Omental fat pad (tissue), 4 donors: ENCODE data around the gene MCAT. TPM values are rescaled to one million over a fixed set of nuclear protein-coding genes. Genes with fewer than 3 reads are reported as not detected.
"Not testable (repeated sequence)": the region's sequence is repeated elsewhere in the genome, so short reads cannot be mapped to it uniquely, and the experiment has no call there.

Experiments
- ATAC-seq: fragments of 150-250 bp; one replicate; pipeline ENCODE4 v1.9.1; 2016; ENCODE audit warnings: mild to moderate bottlenecking, moderate library complexity; ENCODE audit not compliant: low FRiP score
- DNase-seq: peaks from one replicate; pipeline ENCODE4 v3.0.0-alpha.2; 2019; ENCODE audit warnings: low spot score
- CTCF ChIP-seq, 3 donors: fragments of 450-650 bp; IDR thresholded peaks; one replicate each; pipeline ENCODE4 v1.5.1; 2016 to 2017; ENCODE audit warnings: antibody characterized with exemption in 3 of 3, mild to moderate bottlenecking in 3 of 3, moderate library complexity in 2 of 3
- total RNA-seq, 4 donors: library from RNA; depleted of rRNA; stranded (reverse); fragments of >200 nt; gene quantifications; one replicate each; pipeline ENCODE4 v1.1.0, GENCODE V29; 2016

MCAT gene
- total RNA-seq, 4 donors from 2014 or later, result 19.3 to 28.6 (median 25.2) TPM

DNA sequence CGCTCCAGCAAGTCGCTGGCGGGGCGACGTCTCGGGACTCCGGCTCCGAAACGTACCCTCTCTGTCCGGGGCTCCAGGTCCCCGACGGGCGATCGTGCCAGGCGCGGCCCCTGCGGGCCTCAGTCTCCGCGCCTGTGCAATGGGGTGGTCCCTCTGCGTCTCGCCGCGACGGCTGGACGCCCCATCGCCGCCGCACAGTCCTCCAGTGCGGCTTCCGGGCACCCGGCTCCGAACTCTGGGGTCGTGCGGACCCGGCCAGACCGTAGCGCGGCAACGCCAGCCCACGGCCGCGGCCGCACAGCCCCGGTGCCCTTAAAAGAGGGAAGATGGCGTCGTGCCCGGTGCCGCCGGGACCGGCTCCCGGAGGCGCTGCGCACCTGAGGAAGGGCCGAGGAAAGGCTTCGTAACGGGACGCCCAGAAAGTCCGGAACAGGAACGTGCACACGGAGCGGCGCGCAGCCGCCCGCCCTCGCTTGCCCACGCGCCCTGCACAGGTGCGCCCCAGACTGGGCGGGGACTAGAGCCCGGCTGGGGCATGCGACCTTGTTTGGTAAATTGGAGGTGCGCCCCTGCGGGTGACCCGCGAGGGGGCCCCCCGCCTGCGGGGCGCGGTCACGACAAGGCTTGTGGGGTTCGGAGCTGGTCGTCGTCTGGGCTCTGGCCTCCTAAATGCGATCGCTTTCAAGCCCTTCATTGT, 32.1 kb downstream of the MCAT start:
- no peak for TF ChIP-seq CTCF (IDR thresholded peaks at IDR 0.05)
- ATAC-seq (no peak), DNase-seq (no peak)

GRCh38 chr22:43110444-43110926, 32.7 kb downstream of the MCAT start, which contains the start of gene BIK:
Gene BIK, plus strand, starts transcription at chr22:43110750. Its CDS starts 13,273 bp downstream, at chr22:43124023.
- ATAC-seq (peak; percentile 40), DNase-seq (no peak)
- TF ChIP-seq CTCF (IDR thresholded peaks at IDR 0.05), result no peak

DNA sequence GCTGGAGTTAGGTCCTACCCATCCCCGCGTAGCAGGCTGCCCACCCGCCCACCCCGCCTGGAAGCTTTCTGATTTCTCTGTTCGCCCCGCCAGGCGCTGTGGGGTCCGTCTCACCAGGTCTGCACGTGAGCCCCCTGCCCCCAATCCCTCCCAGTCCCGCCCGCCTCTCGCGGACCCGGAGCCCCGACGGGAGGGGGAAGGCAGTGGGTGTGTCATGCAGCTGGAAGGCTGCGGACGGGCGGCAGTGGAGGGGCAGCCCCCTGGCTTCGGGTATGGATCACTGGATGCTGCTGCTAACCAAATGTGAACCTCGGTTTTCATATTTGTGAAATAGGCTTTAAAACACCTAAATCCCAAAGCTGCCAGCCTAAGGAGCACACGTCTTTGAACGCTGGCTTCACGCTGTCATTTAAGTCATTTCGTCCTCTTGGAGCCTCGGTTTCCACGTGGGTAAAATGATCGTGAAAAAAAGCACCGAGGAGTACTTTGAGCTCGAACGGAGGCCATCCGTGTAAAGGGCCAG, 33.2 kb downstream of the MCAT start:
- TF ChIP-seq CTCF (IDR thresholded peaks at IDR 0.05), result no peak
- DNase-seq (no peak), ATAC-seq (no peak)

- DNase-seq, result no peak
- TF ChIP-seq CTCF (IDR thresholded peaks at IDR 0.05), result no peak
- no peak for ATAC-seq
Observed at GRCh38 chr22:43109511-43109910, 33.7 kb downstream of the MCAT start.

DNA sequence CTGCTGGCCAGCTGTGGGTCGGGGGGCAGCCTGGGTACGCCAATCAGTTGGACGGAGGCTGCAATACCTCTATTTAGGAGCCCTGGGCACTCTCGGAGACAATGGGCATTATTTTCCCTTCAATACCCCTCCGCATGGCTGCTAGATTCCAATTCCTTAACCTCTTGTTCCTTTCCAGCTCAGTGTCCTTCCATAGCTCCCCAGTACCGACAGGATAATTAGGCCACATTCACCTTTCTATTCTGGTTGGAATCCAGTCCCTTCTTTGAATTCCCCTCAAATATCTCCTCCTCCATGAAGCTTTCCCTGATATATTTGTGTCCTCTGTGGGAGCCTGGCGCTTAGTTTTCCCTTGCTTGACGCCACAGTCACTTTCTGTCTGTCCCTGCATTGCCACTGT, 36.9 kb downstream of the MCAT start:
- ATAC-seq (no peak), DNase-seq (no peak)
- TF ChIP-seq CTCF (IDR thresholded peaks at IDR 0.05), result no peak

DNA sequence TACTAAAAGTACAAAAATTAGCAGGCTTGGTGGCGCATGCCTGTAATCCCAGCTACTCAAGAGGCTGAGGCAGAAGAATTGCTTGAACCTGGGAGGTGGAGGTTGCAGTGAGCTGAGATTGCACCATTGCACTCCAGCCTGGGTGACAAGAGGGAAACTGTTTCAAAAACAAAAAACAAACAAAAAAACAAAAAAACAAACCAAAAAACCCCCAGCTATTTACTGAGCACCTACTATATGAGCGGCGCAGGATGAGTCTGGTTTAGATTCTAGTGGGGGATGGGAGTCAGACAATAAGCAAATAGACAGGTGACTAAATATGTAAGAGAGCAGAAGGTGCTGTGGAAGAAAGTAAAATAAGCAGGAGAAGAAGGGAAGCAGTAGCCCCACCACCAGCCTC, 38.2 kb downstream of the MCAT start:
- DNase-seq, ATAC-seq: not testable (repeated sequence)

GRCh38 chr22:43104056-43104625, 39.1 kb downstream of the MCAT start:
- ATAC-seq, result peak; percentile 88

DNA sequence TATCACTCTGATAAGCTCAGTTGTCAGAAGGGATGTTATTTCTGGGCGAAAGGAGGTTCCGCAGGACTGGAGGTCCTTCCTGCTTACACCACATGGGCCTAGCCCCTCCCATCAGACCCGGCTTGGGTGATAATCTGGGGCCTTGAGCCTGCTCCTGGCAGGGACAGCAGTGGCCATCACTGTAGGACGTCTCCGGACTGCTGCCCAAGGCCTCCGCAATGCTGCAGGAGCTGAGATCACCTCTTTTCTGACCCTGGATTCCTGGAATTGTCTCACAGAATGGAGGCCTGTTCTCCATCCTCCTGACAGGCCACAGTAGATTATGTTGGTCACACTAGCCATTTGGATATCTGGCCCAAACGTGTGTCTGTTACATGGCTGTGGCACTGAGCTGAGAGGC, 41.9 kb downstream of the MCAT start:
- no peak for TF ChIP-seq CTCF (IDR thresholded peaks at IDR 0.05)
- ATAC-seq, result no peak

More at GRCh38 chr22:43104056-43104625, 39.1 kb downstream of the MCAT start:
- peak; percentile 45 for DNase-seq

More for the DNA sequence above, 41.9 kb downstream of the MCAT start:
- no peak for DNase-seq
